B cell (primary cell): Measurements from ENCODE around the gene NOC2L. TPM values are rescaled to one million over a fixed set of nuclear protein-coding genes. Genes with fewer than 3 reads are reported as not detected.

Experiments used
- ATAC-seq: fragments of 200-7000 bp; cut with Tn5 transposase; one replicate; pipeline ENCODE4 v1.10.0; 2021; ENCODE audit warnings: low read depth, mild to moderate bottlenecking, moderate number of reproducible peaks, moderate library complexity
- CTCF ChIA-PET: fragments of 350-600 bp; sonication (Branson Sonifier 250); formaldehyde crosslinking; loops from one replicate; lab custom pipeline; 2021; ENCODE audit warnings: antibody characterized with exemption, inconsistent platforms; lab: Charles Lee
- POLR2A ChIA-PET: fragments of 350-600 bp; sonication (Branson Sonifier 250); formaldehyde crosslinking; loops from one replicate; lab custom pipeline; 2021; ENCODE audit warnings: antibody characterized with exemption; lab: Charles Lee
- DNase-seq: peaks from one replicate; pipeline ENCODE4 v3.0.0; 2013
- H2AFZ ChIP-seq: 2 replicates; pipeline ENCODE4 v1.6.1; 2012; ENCODE audit warnings: mild to moderate bottlenecking, low read depth, low read length; ENCODE audit not compliant: insufficient read depth, poor library complexity, severe bottlenecking
- H3K27ac ChIP-seq, 2 donors: 1 replicate in 1 of 2; 2 replicates in 1 of 2; pipeline ENCODE4 v1.5.1; 2012 to 2013; ENCODE audit warnings: low read length in 2 of 2, mild to moderate bottlenecking in 2 of 2, moderate library complexity in 1 of 2
- H3K27me3 ChIP-seq, 4 experiments: fragments of 200-600 bp in 1 of 4; sonication (generic) in 1 of 4; replicated peaks in 1 of 4; 1 replicate in 2 of 4; 2 replicates in 2 of 4; pipeline versions ENCODE4 v1.6.1 to v1.7.0; 2013 to 2016; ENCODE audit warnings: low read length in 3 of 4, mild to moderate bottlenecking in 2 of 4, mixed read lengths in 1 of 4, moderate library complexity in 1 of 4; ENCODE audit not compliant: insufficient read depth in 4 of 4, control insufficient read depth in 3 of 4; ENCODE audit errors: control extremely low read depth in 1 of 4
- H3K36me3 ChIP-seq, 2 experiments: replicated peaks in 1 of 2; 1 replicate in 1 of 2; 2 replicates in 1 of 2; pipeline versions ENCODE4 v1.6.1 to v1.7.1; 2013; ENCODE audit warnings: low read length in 1 of 2; ENCODE audit not compliant: insufficient read depth in 2 of 2, control insufficient read depth in 1 of 2; ENCODE audit errors: control extremely low read depth in 1 of 2, extremely low read depth in 1 of 2
- H3K4me1 ChIP-seq, 2 donors: fragments of 200-600 bp in 1 of 2; sonication (generic) in 1 of 2; 1 replicate in 1 of 2; 2 replicates in 1 of 2; pipeline versions ENCODE4 v1.5.1 to v1.6.1; 2013 to 2017; ENCODE audit warnings: low read length in 2 of 2; ENCODE audit not compliant: control insufficient read depth in 2 of 2, insufficient read depth in 2 of 2
- H3K4me2 ChIP-seq: replicated peaks from 2 replicates; pipeline ENCODE3; 2012; ENCODE audit warnings: mild to moderate bottlenecking, low read depth, low read length; ENCODE audit not compliant: poor library complexity, severe bottlenecking
- H3K4me3 ChIP-seq, 5 experiments: fragments of 200-600 bp in 1 of 5; sonication (generic) in 1 of 5; 1 replicate in 3 of 5; 2 replicates in 2 of 5; pipeline versions ENCODE4 v1.5.1 to v1.7.0; 2011 to 2016; ENCODE audit warnings: low read length in 4 of 5, mild to moderate bottlenecking in 4 of 5, low read depth in 2 of 5, control low read depth in 1 of 5, moderate library complexity in 1 of 5; ENCODE audit not compliant: insufficient read depth in 1 of 5; ENCODE audit errors: control extremely low read depth in 1 of 5, extremely low read depth in 1 of 5
- H3K79me2 ChIP-seq: fragments of 200-600 bp; sonication (generic); one replicate; pipeline ENCODE4 v1.6.0; 2016; ENCODE audit warnings: low read length; ENCODE audit not compliant: control insufficient read depth, insufficient read depth
- H3K9ac ChIP-seq: fragments of 200-600 bp; sonication (generic); 2 replicates; pipeline ENCODE4 v1.6.1; 2017; ENCODE audit warnings: mild to moderate bottlenecking, low read length, moderate library complexity
- H3K9me3 ChIP-seq, 3 donors: one replicate each; pipeline versions ENCODE4 v1.6.1 to v1.7.1; 2013; ENCODE audit warnings: low read length in 2 of 3; ENCODE audit not compliant: control insufficient read depth in 2 of 3, insufficient read depth in 1 of 3; ENCODE audit errors: control extremely low read depth in 1 of 3
- H4K20me1 ChIP-seq: 2 replicates; pipeline ENCODE4 v1.6.0; 2012; ENCODE audit warnings: mild to moderate bottlenecking, low read length; ENCODE audit not compliant: insufficient read depth, control insufficient read depth, poor library complexity, severe bottlenecking
- H3K27ac Mint-ChIP-seq: one replicate; pipeline ENCODE4 v1.8.0; 2021; ENCODE audit warnings: mixed read lengths
- H3K27me3 Mint-ChIP-seq: one replicate; pipeline ENCODE4 v1.8.0; 2021; ENCODE audit warnings: mixed read lengths
- H3K4me1 Mint-ChIP-seq: one replicate; pipeline ENCODE4 v1.8.0; 2021; ENCODE audit warnings: mixed read lengths
- H3K4me3 Mint-ChIP-seq: one replicate; pipeline ENCODE4 v1.8.0; 2021; ENCODE audit warnings: mixed read lengths
- H3K9me3 Mint-ChIP-seq: one replicate; pipeline ENCODE4 v1.8.0; 2022; ENCODE audit warnings: mixed read lengths; ENCODE audit not compliant: insufficient read depth
- CTCF ChIP-seq: fragments of 200-600 bp; IDR thresholded peaks from one replicate; pipeline ENCODE4 v1.8.0; 2022; ENCODE audit warnings: antibody characterized with exemption, mild to moderate bottlenecking
- EZH2 ChIP-seq: IDR thresholded peaks from 2 replicates; pipeline ENCODE4 v1.6.1; 2012; ENCODE audit warnings: borderline replicate concordance, low read depth, mild to moderate bottlenecking, moderate library complexity, low read length; ENCODE audit not compliant: insufficient read depth, poor library complexity, severe bottlenecking
- WGBS: methylation state at CpG from one replicate; pipeline ENCODE4 v1.1.5; 2013; ENCODE audit warnings: missing lambda C conversion rate; ENCODE audit not compliant: insufficient coverage; 5-methylcytosine and 5-hydroxymethylcytosine counted together
- intact Hi-C: fragments of 100-400 bp; cut with micrococcal nuclease; formaldehyde crosslinking; loops from one replicate; pipeline ENCODE4 v1.10.0; 2022
- polyA plus RNA-seq: library from polyadenylated mRNA; depleted of rRNA; stranded (reverse); fragments of >200 nt; gene quantifications from 2 replicates; pipeline ENCODE4 v1.2.3, GENCODE V29; 2012
- total RNA-seq, 2 donors: library from RNA; stranded (reverse); fragments of 120-200 nt in 1 of 2; gene quantifications; 1 replicate in 1 of 2; 2 replicates in 1 of 2; pipeline versions ENCODE4 v1.2.3 to v1.2.4, GENCODE V29; 2013 to 2022

Gene NOC2L
- total and polyA plus RNA-seq, 2 donors (not counting 1 experiment from before 2014, with no cell fraction given) = 48.0 to 64.1 TPM

- Histone ChIP-seq H3K4me1 (peaks cover 25 to 30% of the 10 kb centered on the region in 2 donors), H4K20me1 (no peaks in the 10 kb centered on the region), H3K9me3 (peaks cover 0 to 14% (median 0%) of the 10 kb centered on the region in 3 donors), H3K79me2 (no peaks in the 10 kb centered on the region), H3K9ac (no peak overlapping the region), H3K4me3 (no peak overlapping the region), H3K27me3 (peaks cover 0 to 44% (median 17%) of the 10 kb centered on the region in 4 experiments), H3K4me2 (no peak overlapping the region), H3K27ac (no peak overlapping the region), H3K36me3 (no peaks in the 10 kb centered on the region), H2AFZ (no peak overlapping the region)
- TF ChIP-seq CTCF (no peak), EZH2 (no peak)
- CTCF ChIA-PET = interaction anchor here (1.0 kb wide), 1 partner anchor 38 kb away, joined by 3 read pairs; no protein-coding TSS in a partner anchor
- H3K9me3 Mint-ChIP-seq = no peaks in the 10 kb centered on the region
- H3K4me3 Mint-ChIP-seq = no peak overlapping the region
- intact Hi-C loops = no loop called here
- peaks cover 22% of the 10 kb centered on the region for H3K4me1 Mint-ChIP-seq
- peaks cover 43% of the 10 kb centered on the region for H3K27me3 Mint-ChIP-seq
- DNase-seq = no peak
- H3K27ac Mint-ChIP-seq = no peak overlapping the region
- ATAC-seq = no peak
- WGBS = 92% methylated on average over 14 of the region's 17 CpGs
- POLR2A ChIA-PET = no interaction called here
Observed at GRCh38 chr1:907611-908451, 51.2 kb downstream of the NOC2L start.
